HAP-1 (cell line): ENCODE data around the gene ATF7IP2.
"Not testable (repeated sequence)": the region's sequence is repeated elsewhere in the genome, so short reads cannot be mapped to it uniquely, and the experiment has no call there.

Source experiments
- DNase-seq, 2 experiments: peaks; one replicate each; pipeline ENCODE4 v3.0.0-alpha.2; 2016 to 2020; ENCODE audit warnings: low spot score in 2 of 2
- H3K27me3 ChIP-seq: fragments of 250-450 bp; sonication (Bioruptor Pico); 2 replicates; pipeline ENCODE4 v1.5.1; 2020; ENCODE audit warnings: low read depth, mild to moderate bottlenecking, moderate library complexity
- H3K36me3 ChIP-seq: fragments of 250-450 bp; sonication (Bioruptor Pico); replicated peaks from 2 replicates; pipeline ENCODE4 v1.5.1; 2020; ENCODE audit warnings: mild to moderate bottlenecking
- H3K4me1 ChIP-seq: fragments of 250-450 bp; sonication (Bioruptor Pico); 2 replicates; pipeline ENCODE4 v1.5.1; 2020; ENCODE audit warnings: mild to moderate bottlenecking
- H3K4me3 ChIP-seq: fragments of 250-450 bp; sonication (Bioruptor Pico); 2 replicates; pipeline ENCODE4 v1.5.1; 2020; ENCODE audit warnings: mild to moderate bottlenecking, moderate library complexity
- H3K9me3 ChIP-seq: fragments of 250-450 bp; sonication (Bioruptor Pico); 2 replicates; pipeline ENCODE4 v1.5.1; 2020; ENCODE audit warnings: mild to moderate bottlenecking, moderate library complexity
- in situ Hi-C: fragments of 300-500 bp; cut with MboI; formaldehyde crosslinking; loops from 3 replicates; pipeline ENCODE4 v1.14.3; 2020; ENCODE audit warnings: low sequenced_read_pairs, inconsistent platforms, mixed read lengths

The ATF7IP2 gene

GRCh38 chr16:10362077-10362863 lies 23.6 kb upstream of the ATF7IP2 start:
- H3K4me3 ChIP-seq = no peak overlapping the region
- in situ Hi-C loops = no loop called here
- no peaks in the 10 kb centered on the region for H3K9me3 ChIP-seq
- DNase-seq = no peak
- H3K4me1 ChIP-seq = no peaks in the 10 kb centered on the region
- H3K36me3 ChIP-seq = no peaks in the 10 kb centered on the region
- no peaks in the 10 kb centered on the region for H3K27me3 ChIP-seq

DNA sequence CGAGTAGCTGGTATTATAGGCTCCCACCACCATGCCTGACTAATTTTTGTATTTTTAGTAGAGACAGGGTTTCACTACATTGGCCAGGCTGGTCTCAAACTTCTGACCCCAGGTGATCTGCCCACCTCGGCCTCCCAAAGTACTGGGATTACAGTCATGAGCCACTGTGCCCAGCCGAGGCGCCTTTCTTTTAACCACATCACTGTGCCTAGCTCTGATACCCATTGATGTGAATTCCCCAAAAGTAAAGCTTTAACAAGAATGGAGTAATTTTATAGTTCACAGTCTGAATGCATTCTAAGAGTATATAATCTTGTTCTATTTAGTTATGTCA lies 23.0 kb upstream of the ATF7IP2 start:
- H3K27me3 ChIP-seq, DNase-seq, H3K36me3 ChIP-seq, H3K4me3 ChIP-seq, in situ Hi-C loops, H3K4me1 ChIP-seq, H3K9me3 ChIP-seq: not testable (repeated sequence)

GRCh38 chr16:10366619-10367018 lies 19.2 kb upstream of the ATF7IP2 start:
- H3K27me3 ChIP-seq, DNase-seq, H3K4me3 ChIP-seq, H3K4me1 ChIP-seq, H3K36me3 ChIP-seq, in situ Hi-C loops, H3K9me3 ChIP-seq: not testable (repeated sequence)

DNA sequence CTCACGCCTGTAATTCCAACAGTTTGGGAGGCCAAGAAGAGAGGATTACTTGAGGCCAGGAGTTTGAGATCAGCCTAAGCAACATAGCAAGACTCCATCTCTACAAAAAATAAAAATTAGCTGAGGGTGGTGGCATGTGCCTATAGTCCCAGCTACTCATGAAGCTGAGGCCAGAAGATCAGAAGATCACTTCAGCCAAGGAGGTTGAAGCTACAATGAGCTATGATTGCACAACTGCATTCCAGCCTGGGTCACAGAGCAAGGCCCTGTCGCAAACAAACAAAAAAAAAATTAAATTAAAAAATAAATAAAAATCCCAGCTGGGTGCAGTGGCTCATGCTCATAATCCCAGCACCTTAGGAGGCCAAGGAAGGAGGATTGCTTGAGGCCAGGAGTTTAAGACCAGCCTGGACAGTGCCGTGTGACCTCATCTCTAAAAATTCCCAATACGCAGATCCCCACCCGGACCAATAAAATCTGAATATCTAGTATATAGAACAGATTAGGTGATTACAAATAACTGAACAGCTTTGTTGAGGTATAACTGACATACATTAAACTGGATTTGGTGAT lies 18.2 kb upstream of the ATF7IP2 start:
- H3K9me3 ChIP-seq = no peaks in the 10 kb centered on the region
- no peak overlapping the region for H3K4me3 ChIP-seq
- DNase-seq = no peak
- H3K27me3 ChIP-seq = no peaks in the 10 kb centered on the region
- in situ Hi-C loops = no loop called here
- H3K4me1 ChIP-seq = no peaks in the 10 kb centered on the region
- no peaks in the 10 kb centered on the region for H3K36me3 ChIP-seq

DNA sequence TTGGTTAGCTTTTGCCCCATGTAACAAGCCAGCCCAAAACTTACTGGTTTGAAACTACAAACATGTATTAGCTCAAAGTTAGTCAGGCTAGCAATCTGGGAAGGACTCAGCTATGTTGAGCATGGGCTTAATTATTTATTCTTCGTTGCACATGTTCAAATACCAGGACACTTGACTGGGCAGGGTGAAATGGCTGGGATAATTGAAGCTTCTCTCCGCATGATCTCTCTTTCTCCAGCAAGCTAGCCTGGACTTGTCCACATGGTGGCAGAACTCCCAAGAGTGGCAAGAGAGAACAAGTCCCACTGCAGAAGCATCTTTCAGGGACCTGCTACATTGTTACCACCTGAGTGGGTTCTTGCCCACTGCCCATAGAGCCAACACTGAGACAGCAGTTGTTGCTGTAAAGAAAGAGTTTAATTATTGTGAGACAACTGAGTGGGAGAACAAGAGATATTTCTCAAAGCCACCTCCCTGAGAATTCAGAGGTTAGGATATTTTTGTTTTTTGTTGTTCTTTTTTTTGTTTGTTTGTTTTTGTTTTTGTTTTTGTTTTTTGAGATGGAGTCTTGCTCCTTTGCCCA lies 16.8 kb upstream of the ATF7IP2 start:
- Histone ChIP-seq H3K27me3 (no peaks in the 10 kb centered on the region), H3K36me3 (no peaks in the 10 kb centered on the region), H3K9me3 (no peaks in the 10 kb centered on the region), H3K4me1 (no peaks in the 10 kb centered on the region), H3K4me3 (no peak overlapping the region)
- DNase-seq = no peak
- in situ Hi-C loops = no loop called here

GRCh38 chr16:10370096-10370726 lies 15.7 kb upstream of the ATF7IP2 start:
- Histone ChIP-seq H3K4me3 (no peak overlapping the region), H3K27me3 (no peaks in the 10 kb centered on the region), H3K9me3 (no peaks in the 10 kb centered on the region), H3K36me3 (no peaks in the 10 kb centered on the region), H3K4me1 (no peaks in the 10 kb centered on the region)
- in situ Hi-C loops = no loop called here
- no peak for DNase-seq

- no peaks in the 10 kb centered on the region for H3K36me3 ChIP-seq
- no peaks in the 10 kb centered on the region for H3K27me3 ChIP-seq
- H3K4me1 ChIP-seq = no peaks in the 10 kb centered on the region
- in situ Hi-C loops = no loop called here
- H3K4me3 ChIP-seq = no peak overlapping the region
- DNase-seq = no peak
- no peaks in the 10 kb centered on the region; the same call in 1 of the 2 replicates for H3K9me3 ChIP-seq
These were observed 14.3 kb upstream of the ATF7IP2 start for GRCh38 chr16:10371592-10371991.

GRCh38 chr16:10373556-10373955 lies 12.3 kb upstream of the ATF7IP2 start:
- H3K9me3 ChIP-seq = no peaks in the 10 kb centered on the region; the same call in 1 of the 2 replicates
- in situ Hi-C loops = no loop called here

GRCh38 chr16:10376229-10376628 lies 9.6 kb upstream of the ATF7IP2 start:
- in situ Hi-C loops = no loop called here
- H3K4me1 ChIP-seq = no peaks in the 10 kb centered on the region
- no peak for DNase-seq
- no peak overlapping the region for H3K4me3 ChIP-seq
- no peaks in the 10 kb centered on the region for H3K36me3 ChIP-seq
- no peaks in the 10 kb centered on the region; the same call in 1 of the 2 replicates for H3K9me3 ChIP-seq
- H3K27me3 ChIP-seq = no peaks in the 10 kb centered on the region

More at GRCh38 chr16:10373556-10373955, 12.3 kb upstream of the ATF7IP2 start:
- no peak for DNase-seq
- Histone ChIP-seq H3K4me3 (no peak overlapping the region), H3K36me3 (no peaks in the 10 kb centered on the region), H3K27me3 (no peaks in the 10 kb centered on the region), H3K4me1 (no peaks in the 10 kb centered on the region)

DNA sequence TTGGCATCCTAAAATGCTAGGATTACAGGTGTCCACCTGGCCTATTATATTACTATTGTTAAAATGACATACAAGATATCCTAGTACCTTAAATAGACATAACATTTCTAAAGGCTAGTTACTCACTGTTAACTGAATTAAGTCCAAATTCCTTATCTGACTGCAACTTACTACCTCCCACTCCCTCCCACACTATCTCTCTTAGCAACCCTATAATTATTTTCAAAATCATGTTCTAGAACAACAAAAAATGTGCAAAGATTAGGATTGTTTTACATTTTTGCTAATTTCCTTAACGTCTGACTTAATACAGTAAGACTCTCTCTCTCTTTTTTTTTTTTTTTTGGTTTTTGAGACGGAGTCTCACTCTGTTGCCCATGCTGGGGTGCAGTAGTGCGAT lies 2.2 kb upstream of the ATF7IP2 start:
- in situ Hi-C loops = no loop called here
- H3K9me3 ChIP-seq = no peaks in the 10 kb centered on the region

DNA sequence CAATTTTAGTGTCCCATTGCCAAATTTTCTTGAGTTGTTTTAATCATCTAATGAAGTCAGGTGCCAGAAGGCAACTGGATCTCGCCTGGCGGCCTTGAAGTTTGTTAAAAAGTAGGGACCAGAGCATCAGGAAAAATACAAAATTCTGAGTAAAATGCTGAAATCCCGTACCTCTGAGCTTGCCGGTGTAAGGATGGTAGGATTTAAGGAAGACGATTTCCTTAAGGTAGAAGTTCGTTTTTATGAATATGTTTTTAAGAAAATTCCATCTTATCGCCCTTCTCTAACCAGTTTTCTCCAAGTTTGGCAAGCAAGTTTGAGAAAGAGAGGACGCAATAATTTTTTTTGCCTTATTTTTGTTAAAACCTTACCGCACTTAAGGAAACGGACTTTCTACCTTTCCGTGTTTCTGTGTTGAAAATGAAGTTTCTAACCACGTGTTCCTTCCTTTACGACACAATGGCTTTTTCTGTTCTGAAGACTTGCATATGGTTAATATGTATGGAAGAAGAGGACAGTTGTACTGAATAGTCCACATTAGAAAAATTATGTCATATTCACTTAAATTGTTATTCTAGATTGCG lies 748 bp downstream of the ATF7IP2 start:
- DNase-seq = peak in 1 of 2 experiments; percentile 35
- in situ Hi-C loops = no loop called here
- H3K9me3 ChIP-seq = no peaks in the 10 kb centered on the region
- H3K4me3 ChIP-seq = peak overlapping the region; percentile 66
- peaks cover 4% of the 10 kb centered on the region; the same call in 1 of the 2 replicates for H3K36me3 ChIP-seq
- peaks cover 8% of the 10 kb centered on the region; the same call in 1 of the 2 replicates for H3K4me1 ChIP-seq
- H3K27me3 ChIP-seq = no peaks in the 10 kb centered on the region

More for the DNA sequence above, 2.2 kb upstream of the ATF7IP2 start:
- Histone ChIP-seq H3K36me3 (peaks cover 4% of the 10 kb centered on the region; the same call in 1 of the 2 replicates), H3K4me1 (peaks cover 8% of the 10 kb centered on the region; the same call in 1 of the 2 replicates), H3K4me3 (no peak overlapping the region), H3K27me3 (no peaks in the 10 kb centered on the region)
- no peak for DNase-seq

GRCh38 chr16:10387188-10387617 lies 1.3 kb downstream of the ATF7IP2 start:
- H3K36me3 ChIP-seq = peaks cover 4% of the 10 kb centered on the region; the same call in 1 of the 2 replicates
- in situ Hi-C loops = no loop called here
- no peaks in the 10 kb centered on the region for H3K27me3 ChIP-seq
- peaks cover 8% of the 10 kb centered on the region; the same call in 1 of the 2 replicates for H3K4me1 ChIP-seq
- peak overlapping the region; percentile 66 for H3K4me3 ChIP-seq
- no peak for DNase-seq
- no peaks in the 10 kb centered on the region for H3K9me3 ChIP-seq

GRCh38 chr16:10388988-10389387 lies 3.1 kb downstream of the ATF7IP2 start:
- Histone ChIP-seq H3K9me3 (no peaks in the 10 kb centered on the region), H3K4me3 (no peak overlapping the region), H3K27me3 (no peaks in the 10 kb centered on the region), H3K4me1 (peaks cover 8% of the 10 kb centered on the region; the same call in 1 of the 2 replicates), H3K36me3 (peaks cover 4% of the 10 kb centered on the region; the same call in 1 of the 2 replicates)
- DNase-seq = no peak
- in situ Hi-C loops = no loop called here
